GM12878 (cell line): ENCODE results near the gene PPP1R27. TPM values are rescaled to one million over a fixed set of nuclear protein-coding genes. Genes with fewer than 3 reads are reported as not detected.

Experiments used
- ATAC-seq: fragments of 200-7000 bp; cut with Tn5 transposase; 3 replicates; pipeline ENCODE4 v1.9.1; 2020; ENCODE audit warnings: mild to moderate bottlenecking, moderate library complexity
- BruUV-seq: library from RNA; stranded (reverse); fragments of 400-500 nt; replicated peaks from 2 replicates; lab custom pipeline; 2021; lab: Mats Ljungman, UMichigan
- CTCF ChIA-PET: fragments of 300-600 bp; sonication (Branson Sonifier 250); formaldehyde crosslinking; extraction: SDS; loops from one replicate; lab custom pipeline; 2021; ENCODE audit warnings: inconsistent platforms; lab: Yijun Ruan, JAX
- POLR2A ChIA-PET: fragments of 350-600 bp; formaldehyde crosslinking; extraction: SDS; loops from one replicate; lab custom pipeline; 2021; ENCODE audit warnings: inconsistent platforms; lab: Charles Lee
- RAD21 ChIA-PET: fragments of 300-600 bp; sonication (Branson Sonifier 250); formaldehyde crosslinking; loops from one replicate; lab custom pipeline; 2023; ENCODE audit warnings: antibody characterized with exemption; ENCODE audit not compliant: unreplicated experiment; lab: Charles Lee
- SMC1A ChIA-PET: fragments of 300-600 bp; sonication (Branson Sonifier 250); formaldehyde crosslinking; loops from one replicate; lab custom pipeline; 2023; ENCODE audit not compliant: unreplicated experiment, uncharacterized antibody; lab: Charles Lee
- DNase-seq: peaks from one replicate; pipeline ENCODE4 v3.0.0-alpha.2; 2011; ENCODE audit warnings: low read depth, low spot score
- FAIRE-seq: peaks from 3 replicates; lab custom pipeline; 2011; peaks lifted over from hg19 to GRCh38; lab: Jason Lieb, UNC
- H2AFZ ChIP-seq: 2 replicates; pipeline ENCODE4 v1.6.0; 2011; ENCODE audit warnings: low read depth, low read length, control low read depth; ENCODE audit not compliant: control insufficient read depth
- H3K27ac ChIP-seq: 2 replicates; pipeline ENCODE4 v1.5.1; 2011; ENCODE audit warnings: control low read depth; ENCODE audit not compliant: control insufficient read depth, insufficient read depth
- H3K27me3 ChIP-seq, 2 experiments: replicated peaks in 1 of 2; 2 replicates each; pipeline versions ENCODE4 v1.6.0 to v1.6.1; 2011; ENCODE audit warnings: low read length in 1 of 2; ENCODE audit not compliant: control insufficient read depth in 2 of 2, insufficient read depth in 2 of 2
- H3K36me3 ChIP-seq, 2 experiments: 2 replicates each; pipeline ENCODE4 v1.5.1; 2011; ENCODE audit warnings: low read length in 1 of 2; ENCODE audit not compliant: control insufficient read depth in 2 of 2, insufficient read depth in 2 of 2
- H3K4me1 ChIP-seq: 2 replicates; pipeline ENCODE4 v1.6.1; 2011; ENCODE audit warnings: mild to moderate bottlenecking, low read length, moderate library complexity, mixed read lengths; ENCODE audit not compliant: control insufficient read depth, insufficient read depth
- H3K4me2 ChIP-seq: 2 replicates; pipeline ENCODE4 v1.6.0; 2011; ENCODE audit warnings: control low read depth; ENCODE audit not compliant: control insufficient read depth, insufficient read depth
- H3K4me3 ChIP-seq: fragments of 200-600 bp; sonication (generic); 2 replicates; pipeline ENCODE4 v1.5.1; 2016
- H3K79me2 ChIP-seq: 2 replicates; pipeline ENCODE4 v1.6.0; 2011; ENCODE audit warnings: low read length; ENCODE audit not compliant: control insufficient read depth, insufficient read depth
- H3K9ac ChIP-seq: 2 replicates; pipeline ENCODE4 v1.8.0; 2011; ENCODE audit warnings: low read length, control low read depth, mixed read lengths; ENCODE audit not compliant: control insufficient read depth, insufficient read depth
- H3K9me3 ChIP-seq: replicated peaks from 3 replicates; pipeline ENCODE4 v1.5.1; 2011; ENCODE audit warnings: mild to moderate bottlenecking, low read length; ENCODE audit not compliant: control insufficient read depth, insufficient read depth
- H4K20me1 ChIP-seq: 2 replicates; pipeline ENCODE4 v1.6.0; 2011; ENCODE audit not compliant: control insufficient read depth, insufficient read depth
- BACH1 ChIP-seq: fragments of 450-650 bp; IDR thresholded peaks from 2 replicates; pipeline ENCODE4 v1.6.1; 2017; ENCODE audit warnings: mild to moderate bottlenecking, borderline replicate concordance
- E2F8 ChIP-seq: fragments of 450-650 bp; IDR thresholded peaks from 2 replicates; pipeline ENCODE4 v1.6.1; 2018; ENCODE audit warnings: mild to moderate bottlenecking, low read depth, moderate library complexity; ENCODE audit not compliant: partially characterized antibody
- IKZF2 ChIP-seq, 2 experiments: fragments of 450-650 bp; IDR thresholded peaks; 2 replicates each; pipeline ENCODE4 v1.6.1; 2017; ENCODE audit warnings: mild to moderate bottlenecking in 2 of 2, moderate library complexity in 2 of 2
- JUND ChIP-seq: IDR thresholded peaks from 2 replicates; pipeline ENCODE4 v1.6.1; 2012; ENCODE audit warnings: low read depth, mild to moderate bottlenecking, low read length, improper control_type of control experiment, moderate library complexity
- MLLT1 ChIP-seq: fragments of 450-650 bp; IDR thresholded peaks from 2 replicates; pipeline ENCODE4 v1.6.1; 2016; ENCODE audit warnings: mild to moderate bottlenecking
- NBN ChIP-seq: fragments of 450-650 bp; IDR thresholded peaks from 2 replicates; pipeline ENCODE4 v1.6.1; 2016
- POLR2A ChIP-seq: IDR thresholded peaks from 2 replicates; pipeline ENCODE4 v1.6.1; 2011; ENCODE audit warnings: low read depth, mild to moderate bottlenecking, low read length
- SREBF1 ChIP-seq: IDR thresholded peaks from 2 replicates; pipeline ENCODE4 v1.6.1; 2012; ENCODE audit warnings: mild to moderate bottlenecking, low read length
- SRF ChIP-seq, 2 experiments: IDR thresholded peaks; 2 replicates each; pipeline ENCODE4 v1.6.1; 2011; ENCODE audit warnings: low read depth in 2 of 2, low read length in 2 of 2, mild to moderate bottlenecking in 1 of 2, moderate library complexity in 1 of 2
- STAT1 ChIP-seq: fragments of 450-650 bp; conservative IDR thresholded peaks from 2 replicates; pipeline ENCODE4 v1.6.1; 2014; ENCODE audit warnings: antibody characterized with exemption, mild to moderate bottlenecking
- TCF12 ChIP-seq: IDR thresholded peaks from 2 replicates; pipeline ENCODE4 v1.6.1; 2011; ENCODE audit warnings: low read depth, mild to moderate bottlenecking, low read length
- USF2 ChIP-seq: IDR thresholded peaks from 2 replicates; pipeline ENCODE4 v1.6.1; 2011; ENCODE audit warnings: low read depth, low read length, improper control_type of control experiment, borderline replicate concordance
- WGBS: methylation state at CpG from one replicate; pipeline ENCODE4 v1.1.6; 2016; ENCODE audit warnings: low lambda C conversion rate; ENCODE audit not compliant: insufficient replicate concordance, insufficient coverage; ENCODE audit errors: missing lambda C conversion rate; 5-methylcytosine and 5-hydroxymethylcytosine counted together
- in situ Hi-C: fragments of 300-500 bp; cut with MboI; formaldehyde crosslinking; loops from 9 replicates; pipeline ENCODE4 v1.14.3; 2018; ENCODE audit warnings: mixed read lengths
- intact Hi-C: fragments of 100-400 bp; cut with micrococcal nuclease; formaldehyde crosslinking; loops from one replicate; pipeline ENCODE4 v1.14.2; 2022; ENCODE audit not compliant: unreplicated experiment
- polyA plus RNA-seq, 11 experiments: library from polyadenylated mRNA; depleted of rRNA in 4 of 11; unstranded in 6 of 11; stranded (reverse) in 5 of 11; fragments of >200 nt; fragmentation: Nextera tagmentation in 4 of 11; fragmentation: Illumina TruSeq in 1 of 11; extraction: Ambion mirVana in 4 of 11; extraction: Trizol in 1 of 11; gene quantifications; 1 replicate in 1 of 11; 2 replicates in 10 of 11; pipeline versions ENCODE4 v1.2.1 to v1.2.3, GENCODE V29; 2011 to 2016; ENCODE audit warnings: inconsistent platforms in 2 of 11, missing spikeins in 2 of 11, low read depth in 1 of 11
- total RNA-seq, 4 experiments: library from RNA; depleted of rRNA in 3 of 4; stranded (reverse); fragments of >200 nt in 3 of 4; fragmentation: Illumina TruSeq in 1 of 4; extraction: Trizol in 1 of 4; gene quantifications; 2 replicates each; pipeline versions ENCODE4 v1.2.1 to v1.2.3, GENCODE V29; 2013 to 2021
- TF ChIP-seq, protein P1 (sequence below): fragments of 150-350 bp; IDR thresholded peaks from 2 replicates; pipeline ENCODE4 v1.6.1; 2014; ENCODE audit warnings: mild to moderate bottlenecking, low read depth, low read length

Gene PPP1R27
- total and polyA plus RNA-seq, 10 of the 15 experiments (the other 5 are each of a cell fraction or from before 2014, with no cell fraction given) = 0.17 to 1.6 (median 0.49) TPM; not detected in 3

- no peak for TF ChIP-seq JUND
- no peak for TF ChIP-seq POLR2A
- no peak for TF ChIP-seq BACH1
- no peak for TF ChIP-seq IKZF2 (IDR thresholded peaks at IDR 0.05)
- no peak for TF ChIP-seq TCF12
- TF ChIP-seq NBN = no peak
- TF ChIP-seq E2F8 = no peak
- no peak for TF ChIP-seq MLLT1
These were observed 17.1 kb downstream of the PPP1R27 start (continued) for GRCh38 chr17:81817758-81818147.

DNA sequence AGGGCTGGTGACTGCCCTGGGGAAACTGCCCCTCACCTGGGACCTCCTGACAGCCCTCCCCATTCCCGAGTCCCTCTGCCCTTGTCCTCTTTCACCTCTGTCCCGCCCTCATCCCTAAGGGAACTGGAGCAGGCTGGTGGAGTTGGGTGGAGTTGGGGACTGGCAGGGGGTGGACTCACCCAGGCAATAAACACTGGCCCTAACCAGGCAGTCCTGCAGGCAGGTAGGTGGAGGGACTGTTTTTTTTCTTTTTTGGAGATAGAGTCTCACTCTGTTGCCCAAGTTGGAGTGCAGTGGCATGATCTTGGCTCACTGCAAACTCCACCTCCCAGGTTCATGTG, 19.2 kb downstream of the PPP1R27 start:
- FAIRE-seq (no peak), DNase-seq (no peak), ATAC-seq (no peak)
- ChIA-PET CTCF (no interaction called here), SMC1A (no interaction called here), RAD21 (no interaction called here), POLR2A (interaction anchor here (0.7 kb wide), 1 partner anchor 90 kb away, joined by 3 read pairs; no protein-coding TSS in a partner anchor)
- no peak overlapping the region for H2AFZ ChIP-seq
- BruUV-seq = no TSS peak
- WGBS = 0% methylated on average over 2 of the region's 2 CpGs
- no peak overlapping the region for H3K4me3 ChIP-seq
- H3K9ac ChIP-seq = no peak overlapping the region
- intact Hi-C loops = no loop called here
- H3K4me1 ChIP-seq = no peaks in the 10 kb centered on the region
- H3K9me3 ChIP-seq = no peaks in the 10 kb centered on the region
- no peaks in the 10 kb centered on the region for H3K36me3 ChIP-seq
- no peak overlapping the region for H3K27ac ChIP-seq
- H4K20me1 ChIP-seq = no peaks in the 10 kb centered on the region
- no peaks in the 10 kb centered on the region for H3K79me2 ChIP-seq
- TF ChIP-seq, protein P1, sequence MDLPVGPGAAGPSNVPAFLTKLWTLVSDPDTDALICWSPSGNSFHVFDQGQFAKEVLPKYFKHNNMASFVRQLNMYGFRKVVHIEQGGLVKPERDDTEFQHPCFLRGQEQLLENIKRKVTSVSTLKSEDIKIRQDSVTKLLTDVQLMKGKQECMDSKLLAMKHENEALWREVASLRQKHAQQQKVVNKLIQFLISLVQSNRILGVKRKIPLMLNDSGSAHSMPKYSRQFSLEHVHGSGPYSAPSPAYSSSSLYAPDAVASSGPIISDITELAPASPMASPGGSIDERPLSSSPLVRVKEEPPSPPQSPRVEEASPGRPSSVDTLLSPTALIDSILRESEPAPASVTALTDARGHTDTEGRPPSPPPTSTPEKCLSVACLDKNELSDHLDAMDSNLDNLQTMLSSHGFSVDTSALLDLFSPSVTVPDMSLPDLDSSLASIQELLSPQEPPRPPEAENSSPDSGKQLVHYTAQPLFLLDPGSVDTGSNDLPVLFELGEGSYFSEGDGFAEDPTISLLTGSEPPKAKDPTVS = no peak
- TF ChIP-seq SREBF1 (no peak), STAT1 (no peak), POLR2A (no peak), SRF (IDR thresholded peaks at IDR 0.05; ENCODE audit: low read depth in 2 of 2, low read length in 2 of 2) (no peak), USF2 (no peak)
- no peak overlapping the region for H3K4me2 ChIP-seq
- no peaks in the 10 kb centered on the region for H3K27me3 ChIP-seq
- in situ Hi-C loops = no loop called here
